B cell (primary cell): ENCODE results near the gene PITPNM3. TPM values are rescaled to one million over a fixed set of nuclear protein-coding genes. Genes with fewer than 3 reads are reported as not detected.

Experiments used
- ATAC-seq: fragments of 200-7000 bp; cut with Tn5 transposase; one replicate; pipeline ENCODE4 v1.10.0; 2021; ENCODE audit warnings: low read depth, mild to moderate bottlenecking, moderate number of reproducible peaks, moderate library complexity
- CTCF ChIA-PET: fragments of 350-600 bp; sonication (Branson Sonifier 250); formaldehyde crosslinking; loops from one replicate; lab custom pipeline; 2021; ENCODE audit warnings: antibody characterized with exemption, inconsistent platforms; lab: Charles Lee
- POLR2A ChIA-PET: fragments of 350-600 bp; sonication (Branson Sonifier 250); formaldehyde crosslinking; loops from one replicate; lab custom pipeline; 2021; ENCODE audit warnings: antibody characterized with exemption; lab: Charles Lee
- DNase-seq: peaks from one replicate; pipeline ENCODE4 v3.0.0; 2013
- H2AFZ ChIP-seq: 2 replicates; pipeline ENCODE4 v1.6.1; 2012; ENCODE audit warnings: mild to moderate bottlenecking, low read depth, low read length; ENCODE audit not compliant: insufficient read depth, poor library complexity, severe bottlenecking
- H3K27ac ChIP-seq, 2 donors: 1 replicate in 1 of 2; 2 replicates in 1 of 2; pipeline ENCODE4 v1.5.1; 2012 to 2013; ENCODE audit warnings: low read length in 2 of 2, mild to moderate bottlenecking in 2 of 2, moderate library complexity in 1 of 2
- H3K27me3 ChIP-seq, 4 experiments: fragments of 200-600 bp in 1 of 4; sonication (generic) in 1 of 4; replicated peaks in 1 of 4; 1 replicate in 2 of 4; 2 replicates in 2 of 4; pipeline versions ENCODE4 v1.6.1 to v1.7.0; 2013 to 2016; ENCODE audit warnings: low read length in 3 of 4, mild to moderate bottlenecking in 2 of 4, mixed read lengths in 1 of 4, moderate library complexity in 1 of 4; ENCODE audit not compliant: insufficient read depth in 4 of 4, control insufficient read depth in 3 of 4; ENCODE audit errors: control extremely low read depth in 1 of 4
- H3K36me3 ChIP-seq, 2 experiments: replicated peaks in 1 of 2; 1 replicate in 1 of 2; 2 replicates in 1 of 2; pipeline versions ENCODE4 v1.6.1 to v1.7.1; 2013; ENCODE audit warnings: low read length in 1 of 2; ENCODE audit not compliant: insufficient read depth in 2 of 2, control insufficient read depth in 1 of 2; ENCODE audit errors: control extremely low read depth in 1 of 2, extremely low read depth in 1 of 2
- H3K4me1 ChIP-seq, 2 donors: fragments of 200-600 bp in 1 of 2; sonication (generic) in 1 of 2; 1 replicate in 1 of 2; 2 replicates in 1 of 2; pipeline versions ENCODE4 v1.5.1 to v1.6.1; 2013 to 2017; ENCODE audit warnings: low read length in 2 of 2; ENCODE audit not compliant: control insufficient read depth in 2 of 2, insufficient read depth in 2 of 2
- H3K4me2 ChIP-seq: replicated peaks from 2 replicates; pipeline ENCODE3; 2012; ENCODE audit warnings: mild to moderate bottlenecking, low read depth, low read length; ENCODE audit not compliant: poor library complexity, severe bottlenecking
- H3K4me3 ChIP-seq, 5 experiments: fragments of 200-600 bp in 1 of 5; sonication (generic) in 1 of 5; 1 replicate in 3 of 5; 2 replicates in 2 of 5; pipeline versions ENCODE4 v1.5.1 to v1.7.0; 2011 to 2016; ENCODE audit warnings: low read length in 4 of 5, mild to moderate bottlenecking in 4 of 5, low read depth in 2 of 5, control low read depth in 1 of 5, moderate library complexity in 1 of 5; ENCODE audit not compliant: insufficient read depth in 1 of 5; ENCODE audit errors: control extremely low read depth in 1 of 5, extremely low read depth in 1 of 5
- H3K79me2 ChIP-seq: fragments of 200-600 bp; sonication (generic); one replicate; pipeline ENCODE4 v1.6.0; 2016; ENCODE audit warnings: low read length; ENCODE audit not compliant: control insufficient read depth, insufficient read depth
- H3K9ac ChIP-seq: fragments of 200-600 bp; sonication (generic); 2 replicates; pipeline ENCODE4 v1.6.1; 2017; ENCODE audit warnings: mild to moderate bottlenecking, low read length, moderate library complexity
- H3K9me3 ChIP-seq, 3 donors: one replicate each; pipeline versions ENCODE4 v1.6.1 to v1.7.1; 2013; ENCODE audit warnings: low read length in 2 of 3; ENCODE audit not compliant: control insufficient read depth in 2 of 3, insufficient read depth in 1 of 3; ENCODE audit errors: control extremely low read depth in 1 of 3
- H4K20me1 ChIP-seq: 2 replicates; pipeline ENCODE4 v1.6.0; 2012; ENCODE audit warnings: mild to moderate bottlenecking, low read length; ENCODE audit not compliant: insufficient read depth, control insufficient read depth, poor library complexity, severe bottlenecking
- H3K27ac Mint-ChIP-seq: one replicate; pipeline ENCODE4 v1.8.0; 2021; ENCODE audit warnings: mixed read lengths
- H3K27me3 Mint-ChIP-seq: one replicate; pipeline ENCODE4 v1.8.0; 2021; ENCODE audit warnings: mixed read lengths
- H3K4me1 Mint-ChIP-seq: one replicate; pipeline ENCODE4 v1.8.0; 2021; ENCODE audit warnings: mixed read lengths
- H3K4me3 Mint-ChIP-seq: one replicate; pipeline ENCODE4 v1.8.0; 2021; ENCODE audit warnings: mixed read lengths
- H3K9me3 Mint-ChIP-seq: one replicate; pipeline ENCODE4 v1.8.0; 2022; ENCODE audit warnings: mixed read lengths; ENCODE audit not compliant: insufficient read depth
- EZH2 ChIP-seq: IDR thresholded peaks from 2 replicates; pipeline ENCODE4 v1.6.1; 2012; ENCODE audit warnings: borderline replicate concordance, low read depth, mild to moderate bottlenecking, moderate library complexity, low read length; ENCODE audit not compliant: insufficient read depth, poor library complexity, severe bottlenecking
- WGBS: methylation state at CpG from one replicate; pipeline ENCODE4 v1.1.5; 2013; ENCODE audit warnings: missing lambda C conversion rate; ENCODE audit not compliant: insufficient coverage; 5-methylcytosine and 5-hydroxymethylcytosine counted together
- intact Hi-C: fragments of 100-400 bp; cut with micrococcal nuclease; formaldehyde crosslinking; loops from one replicate; pipeline ENCODE4 v1.10.0; 2022
- polyA plus RNA-seq: library from polyadenylated mRNA; depleted of rRNA; stranded (reverse); fragments of >200 nt; gene quantifications from 2 replicates; pipeline ENCODE4 v1.2.3, GENCODE V29; 2012
- total RNA-seq, 2 donors: library from RNA; stranded (reverse); fragments of 120-200 nt in 1 of 2; gene quantifications; 1 replicate in 1 of 2; 2 replicates in 1 of 2; pipeline versions ENCODE4 v1.2.3 to v1.2.4, GENCODE V29; 2013 to 2022
- TF ChIP-seq, protein P1 (sequence below): fragments of 200-600 bp; IDR thresholded peaks from one replicate; pipeline ENCODE4 v1.8.0; 2022; ENCODE audit warnings: antibody characterized with exemption, mild to moderate bottlenecking

PITPNM3 gene
- total and polyA plus RNA-seq, 2 donors (not counting 1 experiment from before 2014, with no cell fraction given), result 0.31 to 0.49 TPM

DNA sequence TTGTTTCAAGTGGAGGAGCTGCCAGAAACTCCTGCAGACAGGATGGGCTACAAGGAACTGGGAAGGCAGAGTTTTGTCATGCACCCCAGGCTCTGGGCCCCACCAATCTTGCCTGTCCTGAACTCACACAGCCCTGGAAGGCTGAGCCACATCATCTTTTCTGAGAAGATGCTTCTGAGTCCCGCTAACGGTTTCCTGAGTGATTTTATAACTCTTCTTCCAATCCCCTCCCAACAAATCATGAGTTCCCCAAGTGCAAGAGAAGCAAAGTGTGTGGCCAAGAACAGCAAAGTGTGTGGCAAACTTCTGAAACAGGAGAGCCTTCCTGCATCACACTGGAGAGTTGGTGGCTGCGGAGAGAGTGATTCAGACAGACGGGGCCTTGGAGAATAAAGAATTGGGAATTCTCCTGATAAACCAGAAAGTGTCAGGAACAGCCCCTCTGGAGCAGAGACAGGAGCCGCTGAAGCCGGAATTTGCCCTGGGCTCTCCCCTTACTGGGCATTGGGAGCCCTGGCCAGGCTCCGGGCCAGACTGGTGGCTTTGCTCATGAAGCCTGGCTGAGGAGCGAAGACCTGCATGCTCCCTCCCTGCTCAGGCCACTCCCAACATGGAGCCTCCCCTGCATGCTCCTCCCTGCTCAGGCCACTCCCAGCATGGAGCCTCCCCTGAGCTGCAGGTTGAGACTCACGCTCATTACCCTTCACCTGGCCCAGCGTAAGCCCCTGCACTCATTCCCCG is 47.2 kb downstream of the PITPNM3 start:
- peaks cover 3% of the 10 kb centered on the region for H3K27me3 Mint-ChIP-seq
- Histone ChIP-seq H3K36me3 (no peaks in the 10 kb centered on the region), H3K4me3 (no peak overlapping the region), H3K27ac (no peak overlapping the region), H3K27me3 (peaks cover 0 to 5% (median 2%) of the 10 kb centered on the region in 4 experiments), H3K9ac (no peak overlapping the region), H3K79me2 (no peaks in the 10 kb centered on the region), H2AFZ (no peak overlapping the region), H3K9me3 (no peaks in the 10 kb centered on the region), H4K20me1 (no peaks in the 10 kb centered on the region), H3K4me2 (no peak overlapping the region), H3K4me1 (no peaks in the 10 kb centered on the region)
- 89% methylated on average over 11 of the region's 11 CpGs for WGBS
- H3K4me1 Mint-ChIP-seq, result no peaks in the 10 kb centered on the region
- CTCF ChIA-PET, result no interaction called here
- H3K4me3 Mint-ChIP-seq, result no peak overlapping the region
- intact Hi-C loops, result no loop called here
- POLR2A ChIA-PET, result no interaction called here
- no peak overlapping the region for H3K27ac Mint-ChIP-seq
- DNase-seq (no peak), ATAC-seq (no peak)
- H3K9me3 Mint-ChIP-seq, result no peaks in the 10 kb centered on the region
- TF ChIP-seq, protein P1, sequence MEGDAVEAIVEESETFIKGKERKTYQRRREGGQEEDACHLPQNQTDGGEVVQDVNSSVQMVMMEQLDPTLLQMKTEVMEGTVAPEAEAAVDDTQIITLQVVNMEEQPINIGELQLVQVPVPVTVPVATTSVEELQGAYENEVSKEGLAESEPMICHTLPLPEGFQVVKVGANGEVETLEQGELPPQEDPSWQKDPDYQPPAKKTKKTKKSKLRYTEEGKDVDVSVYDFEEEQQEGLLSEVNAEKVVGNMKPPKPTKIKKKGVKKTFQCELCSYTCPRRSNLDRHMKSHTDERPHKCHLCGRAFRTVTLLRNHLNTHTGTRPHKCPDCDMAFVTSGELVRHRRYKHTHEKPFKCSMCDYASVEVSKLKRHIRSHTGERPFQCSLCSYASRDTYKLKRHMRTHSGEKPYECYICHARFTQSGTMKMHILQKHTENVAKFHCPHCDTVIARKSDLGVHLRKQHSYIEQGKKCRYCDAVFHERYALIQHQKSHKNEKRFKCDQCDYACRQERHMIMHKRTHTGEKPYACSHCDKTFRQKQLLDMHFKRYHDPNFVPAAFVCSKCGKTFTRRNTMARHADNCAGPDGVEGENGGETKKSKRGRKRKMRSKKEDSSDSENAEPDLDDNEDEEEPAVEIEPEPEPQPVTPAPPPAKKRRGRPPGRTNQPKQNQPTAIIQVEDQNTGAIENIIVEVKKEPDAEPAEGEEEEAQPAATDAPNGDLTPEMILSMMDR, result no peak
- no peak for TF ChIP-seq EZH2

DNA sequence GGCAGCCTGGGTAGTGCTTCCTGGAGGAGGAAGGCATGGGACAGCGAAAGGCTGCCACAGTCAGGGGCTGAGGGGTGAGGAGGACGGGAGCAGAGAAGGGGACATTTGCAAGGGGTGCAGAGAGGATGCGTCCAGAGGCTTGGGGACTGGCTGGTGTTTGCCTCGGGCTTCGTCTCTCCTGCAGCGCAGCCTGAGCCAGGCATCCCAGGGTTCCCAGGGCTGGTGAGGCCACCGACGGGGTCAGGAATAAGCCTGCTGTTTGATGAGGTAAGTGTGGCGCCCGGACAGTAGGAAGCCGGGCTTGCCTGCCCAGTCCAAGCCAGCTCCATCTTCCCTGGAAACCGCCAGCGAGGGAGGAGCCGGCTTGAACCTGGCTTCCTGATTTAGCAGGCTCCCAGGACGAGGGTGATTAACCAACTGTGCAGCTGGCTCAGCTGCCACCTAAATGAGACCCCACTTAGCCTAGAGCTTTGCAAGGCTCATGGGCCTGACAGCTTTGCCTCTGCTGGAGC is 47.8 kb downstream of the PITPNM3 start:
- ATAC-seq (no peak), DNase-seq (no peak)
- Histone ChIP-seq H3K4me1 (no peaks in the 10 kb centered on the region), H3K27me3 (peaks cover 0 to 5% (median 2%) of the 10 kb centered on the region in 4 experiments), H3K9ac (no peak overlapping the region), H3K36me3 (no peaks in the 10 kb centered on the region), H3K9me3 (no peaks in the 10 kb centered on the region), H4K20me1 (no peaks in the 10 kb centered on the region), H3K79me2 (no peaks in the 10 kb centered on the region), H3K27ac (no peak overlapping the region), H2AFZ (no peak overlapping the region), H3K4me3 (no peak overlapping the region), H3K4me2 (no peak overlapping the region)
- no peak for TF ChIP-seq EZH2
- TF ChIP-seq, protein P1, result no peak
- Mint-ChIP-seq H3K4me3 (no peak overlapping the region), H3K9me3 (no peaks in the 10 kb centered on the region), H3K27me3 (peaks cover 3% of the 10 kb centered on the region), H3K4me1 (no peaks in the 10 kb centered on the region), H3K27ac (no peak overlapping the region)
- ChIA-PET CTCF (no interaction called here), POLR2A (no interaction called here)
- intact Hi-C loops, result no loop called here
- WGBS, result 94% methylated on average over 14 of the region's 15 CpGs
